GM18499 (cell line): ENCODE results near the gene DDR1.

Source experiments
- ATAC-seq: cut with Tn5 transposase; IDR thresholded peaks from one replicate; pipeline ENCODE4 v1.9.1; 2021; ENCODE audit warnings: moderate number of reproducible peaks; ENCODE audit not compliant: insufficient read depth, unreplicated experiment

DDR1 gene

GRCh38 chr6:30942338-30943060 is 58.2 kb downstream of the DDR1 start:
- ATAC-seq = no peak

GRCh38 chr6:30944051-30944450 is 59.7 kb downstream of the DDR1 start:
- ATAC-seq = no peak

GRCh38 chr6:30945281-30945680 is 61.0 kb downstream of the DDR1 start:
- ATAC-seq = no peak

GRCh38 chr6:30947231-30947630 is 62.9 kb downstream of the DDR1 start:
- no peak for ATAC-seq

- ATAC-seq = no peak
Observed at GRCh38 chr6:30948811-30949210, 64.5 kb downstream of the DDR1 start.
